SK-N-SH (cell line): ENCODE data around the gene ANKRD11. TPM values are rescaled to one million over a fixed set of nuclear protein-coding genes. Genes with fewer than 3 reads are reported as not detected.

ENCODE experiments used
- CTCF ChIA-PET: fragments of 300-600, 350-600 bp; formaldehyde crosslinking; extraction: SDS; loops from one replicate; lab custom pipeline; 2021; lab: Yijun Ruan, JAX
- POLR2A ChIA-PET: fragments of 350-600 bp; sonication (Branson Sonifier 250); formaldehyde crosslinking; extraction: SDS; loops from one replicate; lab custom pipeline; 2020; ENCODE audit warnings: antibody characterized with exemption, inconsistent platforms; lab: Yijun Ruan, JAX
- DNase-seq: peaks from one replicate; pipeline ENCODE4 v3.0.0; 2012
- H2AFZ ChIP-seq: fragments of 200-600 bp; sonication (generic); 2 replicates; pipeline ENCODE4 v1.8.1; 2016; ENCODE audit warnings: antibody characterized with exemption, mild to moderate bottlenecking, low read depth
- H3F3A ChIP-seq: fragments of 200-600 bp; sonication (generic); replicated peaks from 2 replicates; pipeline ENCODE3; 2016; ENCODE audit warnings: antibody characterized with exemption, mild to moderate bottlenecking; ENCODE audit not compliant: insufficient read depth
- H3K27ac ChIP-seq, 2 experiments: fragments of 200-500 bp in 1 of 2; fragments of 200-600 bp in 1 of 2; sonication (Bioruptor generic) in 1 of 2; sonication (generic), shearing (Covaris generic) in 1 of 2; 2 replicates each; pipeline versions ENCODE4 v1.5.1 to v1.6.1; 2014 to 2016; ENCODE audit warnings: low read depth in 2 of 2, inconsistent platforms in 1 of 2, low read length in 1 of 2, mild to moderate bottlenecking in 1 of 2, mixed read lengths in 1 of 2
- H3K27me3 ChIP-seq: fragments of 200-600 bp; sonication (generic), shearing (Covaris generic); 2 replicates; pipeline ENCODE4 v1.6.1; 2016; ENCODE audit warnings: mixed run types; ENCODE audit not compliant: insufficient read depth
- H3K36me3 ChIP-seq, 2 experiments: fragments of 200-500 bp in 1 of 2; fragments of 200-600 bp in 1 of 2; sonication (Bioruptor generic) in 1 of 2; sonication (generic) in 1 of 2; replicated peaks in 1 of 2; 2 replicates each; pipeline versions ENCODE3 to v1.5.1; 2014 to 2016; ENCODE audit warnings: low read length in 1 of 2, mild to moderate bottlenecking in 1 of 2; ENCODE audit not compliant: insufficient read depth in 2 of 2, control insufficient read depth in 1 of 2
- H3K4me1 ChIP-seq, 2 experiments: fragments of 200-500 bp in 1 of 2; fragments of 200-600 bp in 1 of 2; sonication (Bioruptor generic) in 1 of 2; sonication (generic), shearing (Covaris generic) in 1 of 2; 2 replicates each; pipeline versions ENCODE4 v1.5.1 to v1.6.1; 2014 to 2016; ENCODE audit warnings: low read depth in 1 of 2, low read length in 1 of 2, mixed run types in 1 of 2; ENCODE audit not compliant: insufficient read depth in 2 of 2, control insufficient read depth in 1 of 2
- H3K4me2 ChIP-seq: fragments of 200-600 bp; sonication (generic), shearing (Covaris generic); 2 replicates; pipeline ENCODE4 v1.6.1; 2017; ENCODE audit warnings: mixed run types
- H3K4me3 ChIP-seq, 2 experiments: fragments of 200-500 bp in 1 of 2; fragments of 200-600 bp in 1 of 2; sonication (Bioruptor generic) in 1 of 2; sonication (generic), shearing (Covaris generic) in 1 of 2; 2 replicates each; pipeline versions ENCODE4 v1.5.1 to v1.8.1; 2014 to 2016; ENCODE audit warnings: low read depth in 2 of 2, inconsistent platforms in 1 of 2, low read length in 1 of 2, mild to moderate bottlenecking in 1 of 2, mixed read lengths in 1 of 2, moderate library complexity in 1 of 2
- H3K79me2 ChIP-seq: fragments of 200-600 bp; sonication (generic); 2 replicates; pipeline ENCODE4 v1.8.1; 2017; ENCODE audit warnings: mild to moderate bottlenecking; ENCODE audit not compliant: insufficient read depth
- H3K9ac ChIP-seq: fragments of 200-600 bp; sonication (generic); 2 replicates; pipeline ENCODE4 v1.6.1; 2017; ENCODE audit warnings: mixed run types
- H3K9me2 ChIP-seq: fragments of 200-600 bp; sonication (generic); 2 replicates; pipeline ENCODE4 v1.6.1; 2017; ENCODE audit warnings: mixed run types
- H3K9me3 ChIP-seq: fragments of 200-600 bp; sonication (generic); 2 replicates; pipeline ENCODE4 v1.6.1; 2017; ENCODE audit warnings: mixed run types, mild to moderate bottlenecking, moderate library complexity
- H4K20me1 ChIP-seq: fragments of 200-600 bp; sonication (generic); 2 replicates; pipeline ENCODE4 v1.6.1; 2017; ENCODE audit warnings: mild to moderate bottlenecking, mixed run types; ENCODE audit not compliant: insufficient read depth
- EP300 ChIP-seq, 2 experiments: IDR thresholded peaks; 2 replicates each; pipeline versions ENCODE4 v1.4.0 to v1.6.1; 2012; ENCODE audit warnings: borderline replicate concordance in 1 of 2, low read depth in 1 of 2, low read length in 1 of 2
- FOXM1 ChIP-seq: IDR thresholded peaks from 2 replicates; pipeline ENCODE4 v1.4.0; 2012; ENCODE audit warnings: low read depth, mild to moderate bottlenecking
- GATA2 ChIP-seq: sonication (generic); formaldehyde crosslinking; IDR thresholded peaks from 2 replicates; pipeline ENCODE4 v1.5.0; 2020; ENCODE audit warnings: mild to moderate bottlenecking, missing genetic modification reagents
- MEF2A ChIP-seq: IDR thresholded peaks from 2 replicates; pipeline ENCODE4 v1.4.0; 2012; ENCODE audit warnings: low read depth, borderline replicate concordance
- NRF1 ChIP-seq: IDR thresholded peaks from 2 replicates; pipeline ENCODE4 v1.6.1; 2012; ENCODE audit warnings: low read depth, mild to moderate bottlenecking, low read length
- RXRA ChIP-seq: IDR thresholded peaks from 2 replicates; pipeline ENCODE4 v1.4.0; 2012; ENCODE audit warnings: low read depth, mild to moderate bottlenecking, borderline replicate concordance
- SIN3A ChIP-seq: IDR thresholded peaks from 2 replicates; pipeline ENCODE4 v1.6.1; 2012; ENCODE audit warnings: low read depth, mild to moderate bottlenecking, low read length, moderate library complexity, borderline replicate concordance
- SMC3 ChIP-seq: IDR thresholded peaks from 2 replicates; pipeline ENCODE4 v1.6.1; 2012; ENCODE audit warnings: low read depth, low read length, improper control_type of control experiment
- TCF12 ChIP-seq: IDR thresholded peaks from 2 replicates; pipeline ENCODE4 v1.4.0; 2012
- WGBS: methylation state at CpG from one replicate; pipeline ENCODE4 v1.1.6; 2017; ENCODE audit warnings: low lambda C conversion rate; 5-methylcytosine and 5-hydroxymethylcytosine counted together
- polyA plus RNA-seq, 3 experiments: library from polyadenylated mRNA; depleted of rRNA; stranded (reverse); fragments of >200 nt; gene quantifications; 2 replicates each; pipeline ENCODE4 v1.2.3, GENCODE V29; 2012
- TF ChIP-seq, protein P1 (sequence below): fragments of 150-350 bp; IDR thresholded peaks from 2 replicates; pipeline ENCODE4 v1.6.1; 2017; ENCODE audit warnings: antibody characterized with exemption, low read length, low read depth, borderline replicate concordance
- TF ChIP-seq, protein P2 (sequence below): IDR thresholded peaks from 2 replicates; pipeline ENCODE4 v1.6.1; 2012; ENCODE audit warnings: mild to moderate bottlenecking, low read depth, low read length, moderate library complexity
- TF ChIP-seq, protein P3 (sequence below): IDR thresholded peaks from 2 replicates; pipeline ENCODE4 v1.4.0; 2012; ENCODE audit warnings: low read depth, borderline replicate concordance

Gene ANKRD11
- polyA plus RNA-seq, 1 of the 3 experiments (the other 2 are of a cell fraction), result 50.2 TPM

DNA sequence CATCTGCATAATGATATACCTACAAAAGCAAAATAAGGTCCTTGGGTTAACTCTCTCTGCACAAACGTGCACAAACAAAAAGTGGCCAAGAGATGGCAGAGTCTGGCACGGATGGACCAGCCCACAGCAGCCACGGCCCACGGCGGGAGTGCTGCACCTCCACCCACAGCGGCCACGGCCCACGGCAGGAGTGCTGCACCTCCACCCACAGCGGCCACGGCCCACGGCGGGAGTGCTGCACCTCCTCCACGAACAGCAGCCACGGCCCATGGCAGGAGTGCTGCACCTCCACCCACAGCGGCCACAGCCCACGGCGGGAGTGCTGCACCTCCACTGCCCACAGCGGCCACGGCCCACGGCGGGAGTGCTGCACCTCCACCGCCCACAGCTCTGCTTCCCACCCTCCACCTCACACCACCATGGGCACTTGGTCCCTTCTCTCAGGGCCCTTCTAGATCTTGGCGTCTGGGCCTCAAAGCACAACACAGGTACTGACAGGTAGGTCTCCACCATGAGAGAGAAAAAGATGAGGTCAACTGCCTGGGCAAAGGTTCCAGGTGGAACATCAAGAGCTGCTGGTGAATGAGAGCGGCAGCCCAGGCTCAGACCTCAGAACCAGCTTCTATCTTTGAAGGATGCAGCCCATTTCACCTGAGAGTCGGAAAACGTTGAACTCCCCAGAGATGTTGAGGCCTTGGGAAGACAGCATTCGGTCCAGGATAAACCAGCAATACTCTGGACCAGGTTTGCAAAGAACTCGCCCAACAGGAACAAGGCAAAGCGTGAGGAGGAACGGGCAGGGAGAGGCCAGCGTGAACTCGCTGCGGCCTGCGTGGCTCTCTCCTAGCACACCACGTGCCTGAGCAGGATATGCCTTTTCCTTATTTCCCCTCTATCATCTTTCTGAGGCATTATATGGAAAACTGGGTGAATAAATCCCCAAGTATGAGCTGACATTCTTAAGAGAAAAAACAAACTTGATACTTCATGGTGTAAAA lies 148.4 kb downstream of the ANKRD11 start:
- TF ChIP-seq TCF12 (no peak), MEF2A (no peak), NRF1 (no peak), GATA2 (CRISPR knock-in tag) (no peak), RXRA (no peak)
- TF ChIP-seq, protein P1, sequence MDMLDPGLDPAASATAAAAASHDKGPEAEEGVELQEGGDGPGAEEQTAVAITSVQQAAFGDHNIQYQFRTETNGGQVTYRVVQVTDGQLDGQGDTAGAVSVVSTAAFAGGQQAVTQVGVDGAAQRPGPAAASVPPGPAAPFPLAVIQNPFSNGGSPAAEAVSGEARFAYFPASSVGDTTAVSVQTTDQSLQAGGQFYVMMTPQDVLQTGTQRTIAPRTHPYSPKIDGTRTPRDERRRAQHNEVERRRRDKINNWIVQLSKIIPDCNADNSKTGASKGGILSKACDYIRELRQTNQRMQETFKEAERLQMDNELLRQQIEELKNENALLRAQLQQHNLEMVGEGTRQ, result no peak
- TF ChIP-seq, protein P2, sequence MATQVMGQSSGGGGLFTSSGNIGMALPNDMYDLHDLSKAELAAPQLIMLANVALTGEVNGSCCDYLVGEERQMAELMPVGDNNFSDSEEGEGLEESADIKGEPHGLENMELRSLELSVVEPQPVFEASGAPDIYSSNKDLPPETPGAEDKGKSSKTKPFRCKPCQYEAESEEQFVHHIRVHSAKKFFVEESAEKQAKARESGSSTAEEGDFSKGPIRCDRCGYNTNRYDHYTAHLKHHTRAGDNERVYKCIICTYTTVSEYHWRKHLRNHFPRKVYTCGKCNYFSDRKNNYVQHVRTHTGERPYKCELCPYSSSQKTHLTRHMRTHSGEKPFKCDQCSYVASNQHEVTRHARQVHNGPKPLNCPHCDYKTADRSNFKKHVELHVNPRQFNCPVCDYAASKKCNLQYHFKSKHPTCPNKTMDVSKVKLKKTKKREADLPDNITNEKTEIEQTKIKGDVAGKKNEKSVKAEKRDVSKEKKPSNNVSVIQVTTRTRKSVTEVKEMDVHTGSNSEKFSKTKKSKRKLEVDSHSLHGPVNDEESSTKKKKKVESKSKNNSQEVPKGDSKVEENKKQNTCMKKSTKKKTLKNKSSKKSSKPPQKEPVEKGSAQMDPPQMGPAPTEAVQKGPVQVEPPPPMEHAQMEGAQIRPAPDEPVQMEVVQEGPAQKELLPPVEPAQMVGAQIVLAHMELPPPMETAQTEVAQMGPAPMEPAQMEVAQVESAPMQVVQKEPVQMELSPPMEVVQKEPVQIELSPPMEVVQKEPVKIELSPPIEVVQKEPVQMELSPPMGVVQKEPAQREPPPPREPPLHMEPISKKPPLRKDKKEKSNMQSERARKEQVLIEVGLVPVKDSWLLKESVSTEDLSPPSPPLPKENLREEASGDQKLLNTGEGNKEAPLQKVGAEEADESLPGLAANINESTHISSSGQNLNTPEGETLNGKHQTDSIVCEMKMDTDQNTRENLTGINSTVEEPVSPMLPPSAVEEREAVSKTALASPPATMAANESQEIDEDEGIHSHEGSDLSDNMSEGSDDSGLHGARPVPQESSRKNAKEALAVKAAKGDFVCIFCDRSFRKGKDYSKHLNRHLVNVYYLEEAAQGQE, result no peak

DNA sequence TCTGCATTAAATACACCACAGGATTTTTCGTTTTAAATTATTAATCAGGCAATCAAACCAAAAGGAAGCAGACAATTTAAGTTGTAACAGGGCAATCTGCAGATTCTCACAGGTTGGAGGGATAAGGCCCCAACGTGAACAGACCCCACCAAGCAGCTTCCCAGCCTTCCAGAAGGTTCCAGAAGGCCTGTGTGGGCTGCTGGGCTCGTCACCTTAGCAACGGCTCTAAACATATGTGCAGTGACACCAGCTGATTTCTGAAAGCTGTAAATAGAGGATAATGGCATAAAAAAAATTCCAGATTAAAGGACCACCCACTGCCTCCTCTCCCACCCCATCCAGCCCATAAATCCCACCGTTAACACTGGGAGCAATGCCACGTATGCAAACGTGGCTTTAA lies 149.1 kb downstream of the ANKRD11 start:
- TF ChIP-seq MEF2A (no peak), SIN3A (no peak), FOXM1 (no peak), EP300 (IDR thresholded peaks at IDR 0.05; ENCODE audit: borderline replicate concordance in 1 of 2, low read depth in 1 of 2, low read length in 1 of 2) (peak in 1 of 2 experiments; percentile 52; a peak in 1 of 4 replicates), SMC3 (no peak), NRF1 (no peak)
- TF ChIP-seq, protein P2, result no peak
- TF ChIP-seq, protein P3, sequence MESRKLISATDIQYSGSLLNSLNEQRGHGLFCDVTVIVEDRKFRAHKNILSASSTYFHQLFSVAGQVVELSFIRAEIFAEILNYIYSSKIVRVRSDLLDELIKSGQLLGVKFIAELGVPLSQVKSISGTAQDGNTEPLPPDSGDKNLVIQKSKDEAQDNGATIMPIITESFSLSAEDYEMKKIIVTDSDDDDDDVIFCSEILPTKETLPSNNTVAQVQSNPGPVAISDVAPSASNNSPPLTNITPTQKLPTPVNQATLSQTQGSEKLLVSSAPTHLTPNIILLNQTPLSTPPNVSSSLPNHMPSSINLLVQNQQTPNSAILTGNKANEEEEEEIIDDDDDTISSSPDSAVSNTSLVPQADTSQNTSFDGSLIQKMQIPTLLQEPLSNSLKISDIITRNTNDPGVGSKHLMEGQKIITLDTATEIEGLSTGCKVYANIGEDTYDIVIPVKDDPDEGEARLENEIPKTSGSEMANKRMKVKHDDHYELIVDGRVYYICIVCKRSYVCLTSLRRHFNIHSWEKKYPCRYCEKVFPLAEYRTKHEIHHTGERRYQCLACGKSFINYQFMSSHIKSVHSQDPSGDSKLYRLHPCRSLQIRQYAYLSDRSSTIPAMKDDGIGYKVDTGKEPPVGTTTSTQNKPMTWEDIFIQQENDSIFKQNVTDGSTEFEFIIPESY, result no peak
- H3K4me2 ChIP-seq, result 0 out of 2 replicates have a peak overlapping the region, but pooled peaks have one; percentile 28
- H3K9ac ChIP-seq, result no peak overlapping the region
- H3K4me1 ChIP-seq, result peaks cover 4 to 33% of the 10 kb centered on the region in 2 experiments; a peak in 2 of 4 replicates
- H2AFZ ChIP-seq, result no peak overlapping the region
- peaks cover 2% of the 10 kb centered on the region for H3F3A ChIP-seq
- POLR2A ChIA-PET, result no interaction called here
- DNase-seq, result peak; percentile 65
- H4K20me1 ChIP-seq, result peaks cover 100% of the 10 kb centered on the region
- CTCF ChIA-PET, result interaction anchor here (0.9 to 1.1 kb wide), 3 partner anchors 12 to 43 kb away, joined by 3 read pairs; no protein-coding TSS in a partner anchor
- 77% methylated on average over 7 of the region's 7 CpGs for WGBS
- no peaks in the 10 kb centered on the region for H3K9me2 ChIP-seq
- peaks cover 100% of the 10 kb centered on the region for H3K79me2 ChIP-seq
- peak overlapping the region in 1 of 2 experiments; percentile 62; a peak in 1 of 4 replicates for H3K27ac ChIP-seq
- H3K27me3 ChIP-seq, result no peaks in the 10 kb centered on the region
- H3K4me3 ChIP-seq, result no peak overlapping the region
- peaks cover 0 to 5% of the 10 kb centered on the region in 2 experiments for H3K36me3 ChIP-seq
- no peaks in the 10 kb centered on the region for H3K9me3 ChIP-seq

More for the DNA sequence above, 148.4 kb downstream of the ANKRD11 start:
- H3K4me1 ChIP-seq, result peaks cover 4 to 33% of the 10 kb centered on the region in 2 experiments; a peak in 2 of 4 replicates
- H3K27ac ChIP-seq, result no peak overlapping the region; a peak in 1 of 4 replicates
- 86% methylated on average over 26 of the region's 35 CpGs for WGBS
- H3K79me2 ChIP-seq, result peaks cover 100% of the 10 kb centered on the region
- H3K9ac ChIP-seq, result no peak overlapping the region
- ChIA-PET CTCF (interaction anchor here (0.9 to 1.9 kb wide), 3 partner anchors 8 to 42 kb away, joined by 3 to 9 read pairs (median 3); no protein-coding TSS in a partner anchor), POLR2A (no interaction called here)
- H3K4me2 ChIP-seq, result 0 out of 2 replicates have a peak overlapping the region, but pooled peaks have one; percentile 10
- no peak overlapping the region for H3K4me3 ChIP-seq
- no peak overlapping the region for H2AFZ ChIP-seq
- H3K9me2 ChIP-seq, result no peaks in the 10 kb centered on the region
- peaks cover 2% of the 10 kb centered on the region for H3F3A ChIP-seq
- peaks cover 0 to 5% of the 10 kb centered on the region in 2 experiments for H3K36me3 ChIP-seq
- H3K9me3 ChIP-seq, result no peaks in the 10 kb centered on the region
- peaks cover 100% of the 10 kb centered on the region for H4K20me1 ChIP-seq
- DNase-seq, result no peak
- H3K27me3 ChIP-seq, result no peaks in the 10 kb centered on the region
